GM18519 (cell line): ENCODE measurements around the gene CRYAA.
"Not testable (repeated sequence)": the region's sequence is repeated elsewhere in the genome, so short reads cannot be mapped to it uniquely, and the experiment has no call there.

Experiments
- ATAC-seq: cut with Tn5 transposase; IDR thresholded peaks from one replicate; pipeline ENCODE4 v1.9.1; 2021; ENCODE audit warnings: mild to moderate bottlenecking, moderate library complexity; ENCODE audit not compliant: unreplicated experiment, low FRiP score

CRYAA gene, protein sequence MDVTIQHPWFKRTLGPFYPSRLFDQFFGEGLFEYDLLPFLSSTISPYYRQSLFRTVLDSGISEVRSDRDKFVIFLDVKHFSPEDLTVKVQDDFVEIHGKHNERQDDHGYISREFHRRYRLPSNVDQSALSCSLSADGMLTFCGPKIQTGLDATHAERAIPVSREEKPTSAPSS

GRCh38 chr21:43168708-43169107 lies at the start of gene CRYAA:
TSS of gene CRYAA (plus strand) at chr21:43169008. CDS start at chr21:43169100, 92 bp downstream.
- ATAC-seq: not testable (repeated sequence)

DNA sequence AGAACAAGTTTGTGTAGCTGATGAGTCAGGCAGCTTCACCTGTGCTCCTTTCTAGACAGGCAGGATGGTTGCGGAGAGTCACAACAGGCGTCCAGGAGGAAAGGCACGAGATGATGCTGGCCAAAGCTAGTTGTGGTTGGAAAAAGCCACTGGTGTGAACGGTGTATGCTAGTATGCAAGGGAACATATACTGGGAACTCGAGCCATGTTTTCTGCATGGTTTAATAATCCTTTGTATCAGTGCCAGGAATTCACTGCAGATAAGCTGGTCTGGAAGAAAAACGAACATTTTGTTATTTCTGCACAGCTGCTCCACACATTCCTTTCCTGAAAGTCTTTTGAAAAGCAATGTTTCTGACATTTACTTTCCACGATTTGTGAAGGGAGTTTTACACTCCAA lies 38.7 kb upstream of the CRYAA start:
- not testable (repeated sequence) for ATAC-seq

DNA sequence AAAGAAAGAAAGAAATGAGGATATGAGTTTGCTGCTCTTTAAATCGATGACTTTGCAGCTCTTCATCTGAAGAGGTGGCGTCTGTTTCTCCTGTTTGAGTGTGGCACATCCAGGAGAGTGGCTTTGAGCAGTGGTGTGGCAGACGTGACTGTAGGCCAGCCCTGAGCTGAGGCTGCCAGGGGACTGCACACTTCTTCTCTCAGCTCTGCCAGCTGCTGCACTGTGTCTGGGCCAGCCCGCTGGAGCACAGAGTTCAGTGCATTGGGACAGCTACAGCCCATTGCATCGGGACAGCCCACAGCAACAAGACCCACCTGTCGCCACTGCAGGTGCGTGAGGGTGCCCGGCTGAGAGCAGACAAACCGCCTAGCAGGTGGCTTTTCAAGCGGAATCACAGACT lies 34.3 kb upstream of the CRYAA start:
- ATAC-seq: not testable (repeated sequence)

DNA sequence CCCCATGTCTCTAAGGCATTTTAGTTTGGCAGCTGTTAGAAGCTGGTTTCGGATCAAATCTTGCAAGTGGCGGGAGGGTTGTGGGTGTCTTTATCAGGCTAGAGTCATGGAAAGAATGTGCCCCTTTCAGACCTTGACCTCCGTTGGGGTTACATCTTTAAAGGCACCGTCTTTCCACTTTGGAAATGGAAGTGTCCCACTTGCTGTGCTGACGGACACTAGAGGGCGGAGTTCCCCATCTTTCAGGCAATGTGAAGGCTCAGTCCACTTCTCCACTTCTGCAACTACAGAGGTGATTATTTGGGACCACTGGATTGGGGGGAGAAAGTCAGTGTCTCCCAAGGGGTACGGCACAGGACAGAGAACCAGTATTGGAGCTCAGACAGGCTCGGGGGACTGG lies 29.9 kb upstream of the CRYAA start:
- not testable (repeated sequence) for ATAC-seq

GRCh38 chr21:43141407-43141806 lies 27.4 kb upstream of the CRYAA start:
- not testable (repeated sequence) for ATAC-seq

- ATAC-seq: not testable (repeated sequence)
These were observed 22.2 kb upstream of the CRYAA start for GRCh38 chr21:43146637-43147036.

GRCh38 chr21:43147999-43148398 lies 20.8 kb upstream of the CRYAA start:
- ATAC-seq: not testable (repeated sequence)

- not testable (repeated sequence) for ATAC-seq
These were observed 19.5 kb upstream of the CRYAA start for GRCh38 chr21:43149344-43149743.

GRCh38 chr21:43153601-43154000 lies 15.2 kb upstream of the CRYAA start:
- ATAC-seq: not testable (repeated sequence)

- ATAC-seq: not testable (repeated sequence)
These were observed 9.3 kb upstream of the CRYAA start for GRCh38 chr21:43159279-43160175.

DNA sequence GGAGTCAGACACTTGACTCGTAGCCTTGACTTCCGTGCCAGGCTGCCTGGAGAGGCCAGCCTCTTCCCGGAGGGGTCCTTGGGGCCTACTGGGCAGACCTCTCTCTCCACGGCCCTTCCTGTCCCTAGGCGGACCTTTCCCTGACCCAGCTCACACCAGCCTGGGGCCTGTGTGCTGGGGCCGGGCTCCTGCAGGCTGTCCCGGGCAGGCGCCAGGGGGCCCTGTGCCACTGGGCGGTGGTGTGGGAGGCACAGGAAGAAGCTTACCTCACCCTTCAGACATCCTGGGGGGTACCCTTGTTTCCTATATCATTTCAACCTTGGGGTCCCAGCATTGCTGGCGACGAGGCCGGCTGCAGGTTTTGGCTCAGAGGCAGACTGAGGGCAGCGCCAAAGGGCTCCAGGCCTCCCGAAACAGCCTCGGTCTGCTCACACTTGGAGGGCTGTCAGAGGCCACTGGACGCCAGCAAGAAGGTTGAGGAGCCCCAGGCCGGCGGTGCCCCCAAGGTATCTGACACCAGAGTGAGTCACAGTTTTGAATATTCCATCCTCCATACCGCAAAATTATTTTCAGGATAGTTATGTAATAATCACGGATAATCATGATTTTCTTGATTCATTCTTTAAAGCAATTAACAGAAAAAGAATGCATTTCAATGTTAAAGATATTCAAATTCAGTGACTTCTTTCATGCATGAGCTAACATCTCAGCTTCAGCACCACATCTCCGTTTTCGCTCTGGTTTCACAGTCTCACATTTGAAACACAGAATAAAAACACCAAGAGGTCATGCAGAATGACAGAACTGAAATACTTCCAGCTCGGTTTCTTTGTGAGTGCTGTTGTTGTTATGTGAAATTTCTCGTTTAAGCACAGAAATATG lies 6.7 kb upstream of the CRYAA start:
- ATAC-seq: not testable (repeated sequence)

GRCh38 chr21:43162708-43163205 lies 6.1 kb upstream of the CRYAA start:
- ATAC-seq: not testable (repeated sequence)

DNA sequence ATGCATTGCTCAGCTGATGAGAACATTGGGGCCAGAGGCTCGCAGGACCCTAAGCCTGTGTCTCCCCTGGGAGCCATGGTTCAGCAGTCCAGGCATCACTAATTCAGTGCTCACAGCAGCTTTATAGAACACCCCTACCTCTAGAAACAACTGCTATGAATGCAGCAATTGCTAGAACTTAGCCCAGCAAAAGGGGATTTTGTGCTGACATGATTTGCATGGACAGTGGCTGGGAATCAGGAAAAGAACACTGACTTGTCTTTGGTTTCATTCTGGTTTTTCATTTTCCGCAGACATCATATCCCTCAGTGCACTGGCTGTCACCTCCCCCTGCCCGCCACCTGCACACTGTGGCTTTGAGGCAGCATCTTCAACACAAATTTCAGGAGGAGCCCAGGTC lies 4.0 kb upstream of the CRYAA start:
- ATAC-seq: not testable (repeated sequence)

DNA sequence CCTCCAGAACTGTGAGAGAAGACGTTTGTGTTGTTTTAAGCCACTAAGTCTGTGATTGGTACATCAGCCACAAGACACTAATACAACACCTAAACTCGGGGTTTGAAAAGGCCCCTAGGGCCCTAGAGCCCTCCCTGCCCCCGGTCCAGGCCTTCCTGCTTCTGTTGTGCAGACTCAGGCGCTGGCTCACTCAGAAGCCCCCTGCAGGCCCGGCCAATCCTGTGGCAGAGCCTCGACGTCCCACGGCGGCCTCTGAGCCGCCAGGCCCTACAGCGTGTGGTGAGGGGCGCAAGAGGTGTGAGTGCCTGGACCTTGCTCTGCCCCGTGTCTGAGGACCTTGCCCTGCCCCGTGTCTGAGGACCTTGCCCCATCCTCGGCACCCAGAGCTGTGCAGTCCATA lies 3.1 kb upstream of the CRYAA start:
- ATAC-seq: not testable (repeated sequence)

DNA sequence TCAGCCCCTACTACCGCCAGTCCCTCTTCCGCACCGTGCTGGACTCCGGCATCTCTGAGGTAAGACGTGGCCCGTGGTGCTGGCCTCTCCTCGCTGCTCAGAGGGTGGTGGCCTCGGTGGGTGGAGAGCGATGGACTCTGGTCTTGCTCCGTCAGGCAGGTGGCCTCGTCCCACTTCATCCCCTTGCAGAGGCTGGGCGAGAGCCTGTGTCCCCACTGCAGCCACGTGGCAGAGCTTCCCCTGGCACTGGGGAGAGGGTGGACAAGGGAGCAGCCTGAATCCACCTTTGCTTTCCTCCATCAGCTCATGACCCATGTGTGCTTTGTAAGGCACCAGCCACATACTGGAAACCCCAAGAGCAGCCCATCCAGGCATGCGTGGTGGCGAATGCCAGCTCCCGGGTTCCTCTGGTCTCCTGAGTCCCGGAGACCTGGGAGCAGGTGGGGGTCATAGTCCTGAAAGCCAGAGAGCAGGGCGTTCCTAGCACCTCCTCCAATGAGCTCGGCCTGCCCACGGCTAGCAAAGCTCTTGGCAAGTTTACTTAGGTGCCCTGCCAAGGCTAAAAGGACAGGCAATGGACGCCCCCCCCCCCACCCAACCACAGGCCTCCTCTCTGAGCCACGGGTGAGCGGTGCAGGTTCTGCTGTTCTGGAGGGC lies 550 bp downstream of the CRYAA start:
- ATAC-seq: not testable (repeated sequence)

GRCh38 chr21:43169891-43170290 lies 1.1 kb downstream of the CRYAA start:
- not testable (repeated sequence) for ATAC-seq

GRCh38 chr21:43172812-43173211 lies 4.0 kb downstream of the CRYAA start:
- ATAC-seq: not testable (repeated sequence)

DNA sequence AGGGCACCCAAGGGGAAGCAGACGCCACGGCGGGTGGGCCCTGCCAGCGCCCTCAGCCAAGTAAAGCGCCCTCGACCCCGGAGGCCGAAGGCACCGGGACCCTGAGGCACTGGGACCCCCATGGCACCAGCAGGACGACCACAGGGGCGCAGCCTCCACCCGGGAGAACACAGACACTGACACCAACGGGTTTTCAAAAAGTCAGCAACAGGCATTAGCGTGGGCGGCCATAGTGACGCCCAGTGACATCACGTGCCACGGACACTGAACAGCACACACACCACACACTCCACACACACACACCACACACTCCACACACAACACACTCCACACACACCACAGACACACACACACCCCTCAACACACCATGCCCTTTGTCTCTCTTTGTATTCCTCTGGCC lies 4.6 kb downstream of the CRYAA start:
- ATAC-seq: not testable (repeated sequence)

DNA sequence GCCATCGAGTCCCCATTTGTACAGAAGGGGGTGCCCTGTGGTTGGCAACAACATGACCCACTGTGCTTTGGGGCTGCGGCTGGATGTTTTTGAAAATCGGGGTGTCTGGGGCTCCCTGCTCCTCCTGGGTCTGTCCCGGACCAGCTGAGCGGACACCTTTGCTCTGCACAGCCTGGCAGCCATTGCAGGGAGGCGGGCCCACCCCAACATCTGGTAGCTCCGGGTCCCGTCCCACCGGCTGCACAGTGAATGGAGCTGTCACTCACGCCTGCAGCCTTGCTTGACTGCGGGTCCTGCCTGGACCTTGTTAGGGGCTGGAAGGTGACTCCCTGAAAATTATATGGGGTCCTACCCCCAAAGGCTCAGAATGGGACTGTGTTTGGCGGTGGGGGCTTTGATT lies 5.1 kb downstream of the CRYAA start:
- not testable (repeated sequence) for ATAC-seq

GRCh38 chr21:43174998-43175397 lies 6.2 kb downstream of the CRYAA start:
- not testable (repeated sequence) for ATAC-seq
